Renal pelvis (tissue), 3 donors: ENCODE measurements around the gene FAM180B. TPM values are rescaled to one million over a fixed set of nuclear protein-coding genes. Genes with fewer than 3 reads are reported as not detected.

ENCODE experiments used
- polyA plus RNA-seq, 3 donors: library from polyadenylated mRNA; unstranded; fragments of 120-200 nt; gene quantifications; one replicate each; pipeline ENCODE4 v1.2.1, GENCODE V29; 2013; ENCODE audit not compliant: insufficient read length in 3 of 3

Gene FAM180B
- polyA plus RNA-seq, 3 donors: 0.26 to 0.70 (median 0.65) TPM

Other genes with a start within 250 kb of the FAM180B start
- under 1 TPM; 0.07 to 0.14 (median 0.10) TPM for gene MYBPC3, start 234.0 kb upstream of the FAM180B start, polyA plus RNA-seq
- 1 to 10 TPM; 3.7 to 5.7 (median 4.6) TPM for gene SPI1, start 208.1 kb upstream of the FAM180B start, polyA plus RNA-seq
- gene SLC39A13, start 178.1 kb upstream of the FAM180B start, polyA plus RNA-seq: 10 to 100 TPM; 58.4 to 71.9 (median 64.3) TPM
- gene PSMC3, start 160.2 kb upstream of the FAM180B start, polyA plus RNA-seq: 100 to 1,000 TPM; 137 to 154 (median 143) TPM
- under 1 TPM; 0.23 to 0.52 (median 0.49) TPM for gene RAPSN, start 137.5 kb upstream of the FAM180B start, polyA plus RNA-seq
- gene CELF1, start 33.5 kb upstream of the FAM180B start, polyA plus RNA-seq: 100 to 1,000 TPM in 2 of 3 donors, 10 to 100 TPM in 1; 91.7 to 120 (median 119) TPM
- gene PTPMT1, start 21.1 kb upstream of the FAM180B start, polyA plus RNA-seq: 10 to 100 TPM; 50.5 to 60.5 (median 55.3) TPM
- gene KBTBD4, start 7.7 kb upstream of the FAM180B start, polyA plus RNA-seq: 10 to 100 TPM; 28.6 to 29.4 (median 29.0) TPM
- gene NDUFS3, start 7.6 kb upstream of the FAM180B start, polyA plus RNA-seq: 100 to 1,000 TPM; 140 to 150 (median 144) TPM
- 10 to 100 TPM in 2 of 3 donors, 1 to 10 TPM in 1; 6.8 to 14.3 (median 11.8) TPM for gene C1QTNF4, start 7.7 kb downstream of the FAM180B start, polyA plus RNA-seq
- 100 to 1,000 TPM; 122 to 130 (median 128) TPM for gene MTCH2, start 55.9 kb downstream of the FAM180B start, polyA plus RNA-seq
- gene AGBL2, start 128.7 kb downstream of the FAM180B start, polyA plus RNA-seq: 10 to 100 TPM in 2 of 3 donors, 1 to 10 TPM in 1; 6.1 to 16.2 (median 13.1) TPM
- gene FNBP4, start 180.7 kb downstream of the FAM180B start, polyA plus RNA-seq: 100 to 1,000 TPM in 2 of 3 donors, 10 to 100 TPM in 1; 86.8 to 205 (median 181) TPM